PC-3 (cell line): ENCODE results near the gene ARL6IP6. TPM values are rescaled to one million over a fixed set of nuclear protein-coding genes. Genes with fewer than 3 reads are reported as not detected.
"Not testable (repeated sequence)": the region's sequence is repeated elsewhere in the genome, so short reads cannot be mapped to it uniquely, and the experiment has no call there.

Experiments used
- ATAC-seq: fragments of 200-7000 bp; cut with Tn5 transposase; 2 replicates; pipeline ENCODE4 v1.9.1; 2020; ENCODE audit warnings: mild to moderate bottlenecking, moderate library complexity
- BruUV-seq: library from RNA; stranded (reverse); fragments of 400-500 nt; replicated peaks from 2 replicates; lab custom pipeline; 2021; lab: Mats Ljungman, UMichigan
- CTCF ChIA-PET: fragments of 300-600 bp; sonication (Branson Sonifier 250); formaldehyde crosslinking; loops from one replicate; lab custom pipeline; 2022; ENCODE audit warnings: antibody characterized with exemption; lab: Charles Lee
- POLR2A ChIA-PET: fragments of 300-600 bp; sonication (Branson Sonifier 250); formaldehyde crosslinking; loops from one replicate; lab custom pipeline; 2022; ENCODE audit warnings: antibody characterized with exemption; ENCODE audit not compliant: unreplicated experiment; lab: Charles Lee
- DNase-seq: peaks from one replicate; pipeline ENCODE4 v3.0.0-alpha.2; 2015
- H2AFZ ChIP-seq: fragments of 300-600 bp; sonication (generic); 2 replicates; pipeline ENCODE4 v1.6.0; 2016; ENCODE audit warnings: antibody characterized with exemption, low read length
- H3F3A ChIP-seq: fragments of 300-600 bp; sonication (generic); one replicate; pipeline ENCODE4 v1.6.0; 2017; ENCODE audit warnings: antibody characterized with exemption, low read length, control low read depth, mild to moderate bottlenecking; ENCODE audit not compliant: unreplicated experiment
- H3K27ac ChIP-seq: fragments of 300-600 bp; sonication (generic); 2 replicates; pipeline ENCODE4 v1.5.1; 2016; ENCODE audit warnings: mild to moderate bottlenecking, low read length
- H3K27me3 ChIP-seq: fragments of 300-600 bp; sonication (generic); 2 replicates; pipeline ENCODE4 v1.6.1; 2016; ENCODE audit warnings: low read length, mixed read lengths
- H3K36me3 ChIP-seq: fragments of 300-600 bp; sonication (generic); 2 replicates; pipeline ENCODE4 v1.6.1; 2016; ENCODE audit warnings: low read depth, mixed run types, low read length, mixed read lengths
- H3K4me1 ChIP-seq: fragments of 300-600 bp; sonication (generic); 2 replicates; pipeline ENCODE4 v1.5.1; 2016; ENCODE audit warnings: low read length; ENCODE audit not compliant: insufficient read depth
- H3K4me2 ChIP-seq: fragments of 300-600 bp; sonication (generic); 2 replicates; pipeline ENCODE4 v1.6.0; 2016; ENCODE audit warnings: low read length
- H3K4me3 ChIP-seq: fragments of 300-600 bp; sonication (generic); 2 replicates; pipeline ENCODE4 v1.5.1; 2016; ENCODE audit warnings: mild to moderate bottlenecking, low read length, mixed read lengths
- H3K79me2 ChIP-seq: fragments of 300-600 bp; sonication (generic); 2 replicates; pipeline ENCODE4 v1.6.1; 2017; ENCODE audit warnings: low read length, mixed read lengths
- H3K9ac ChIP-seq: fragments of 300-600 bp; sonication (generic); 2 replicates; pipeline ENCODE4 v1.6.0; 2016; ENCODE audit warnings: mild to moderate bottlenecking, low read length
- H3K9me2 ChIP-seq: fragments of 300-600 bp; sonication (generic); replicated peaks from 2 replicates; pipeline ENCODE4 v1.6.1; 2016; ENCODE audit warnings: mixed run types, low read length, mixed read lengths
- H3K9me3 ChIP-seq: fragments of 300-600 bp; sonication (generic); 2 replicates; pipeline ENCODE4 v1.6.1; 2016; ENCODE audit warnings: low read length, mixed read lengths
- H4K20me1 ChIP-seq: fragments of 300-600 bp; sonication (generic); 2 replicates; pipeline ENCODE4 v1.6.1; 2016; ENCODE audit warnings: low read length, mixed read lengths
- EZH2 ChIP-seq: fragments of 300-600 bp; sonication (generic); IDR thresholded peaks from one replicate; pipeline ENCODE4 v1.6.1; 2017; ENCODE audit warnings: antibody characterized with exemption, mild to moderate bottlenecking, low read length; ENCODE audit not compliant: unreplicated experiment
- EZH2phosphoT487 ChIP-seq: fragments of 300-600 bp; sonication (generic); IDR thresholded peaks from 2 replicates; pipeline ENCODE4 v1.6.1; 2018; ENCODE audit warnings: mild to moderate bottlenecking, antibody characterized with exemption, low read length, borderline replicate concordance
- intact Hi-C: fragments of 100-400 bp; cut with micrococcal nuclease; formaldehyde crosslinking; loops from 2 replicates; pipeline ENCODE4 v1.9.0; 2023
- total RNA-seq: library from RNA; depleted of rRNA; stranded (reverse); fragments of >200 nt; gene quantifications from 2 replicates; pipeline ENCODE4 v1.2.3, GENCODE V29; 2014
- TF ChIP-seq, protein P1 (sequence below): fragments of 300-600 bp; sonication (generic); conservative IDR thresholded peaks from 2 replicates; pipeline ENCODE4 v1.5.1; 2017; ENCODE audit warnings: antibody characterized with exemption, low read depth, mild to moderate bottlenecking, low read length

The ARL6IP6 gene
- total RNA-seq, 1 experiment from 2014 or later = 19.0 TPM

- BruUV-seq = no TSS peak
- Histone ChIP-seq H3K9me3 (no peaks in the 10 kb centered on the region), H3K4me2 (no peak overlapping the region), H3K27ac (no peak overlapping the region), H3K79me2 (no peaks in the 10 kb centered on the region), H2AFZ (no peak overlapping the region), H4K20me1 (no peaks in the 10 kb centered on the region), H3K9me2 (no peaks in the 10 kb centered on the region), H3K27me3 (no peaks in the 10 kb centered on the region), H3K4me1 (no peaks in the 10 kb centered on the region), H3K36me3 (peaks cover 7% of the 10 kb centered on the region), H3K9ac (no peak overlapping the region), H3F3A (no peaks in the 10 kb centered on the region), H3K4me3 (no peak overlapping the region)
- TF ChIP-seq, protein P1, sequence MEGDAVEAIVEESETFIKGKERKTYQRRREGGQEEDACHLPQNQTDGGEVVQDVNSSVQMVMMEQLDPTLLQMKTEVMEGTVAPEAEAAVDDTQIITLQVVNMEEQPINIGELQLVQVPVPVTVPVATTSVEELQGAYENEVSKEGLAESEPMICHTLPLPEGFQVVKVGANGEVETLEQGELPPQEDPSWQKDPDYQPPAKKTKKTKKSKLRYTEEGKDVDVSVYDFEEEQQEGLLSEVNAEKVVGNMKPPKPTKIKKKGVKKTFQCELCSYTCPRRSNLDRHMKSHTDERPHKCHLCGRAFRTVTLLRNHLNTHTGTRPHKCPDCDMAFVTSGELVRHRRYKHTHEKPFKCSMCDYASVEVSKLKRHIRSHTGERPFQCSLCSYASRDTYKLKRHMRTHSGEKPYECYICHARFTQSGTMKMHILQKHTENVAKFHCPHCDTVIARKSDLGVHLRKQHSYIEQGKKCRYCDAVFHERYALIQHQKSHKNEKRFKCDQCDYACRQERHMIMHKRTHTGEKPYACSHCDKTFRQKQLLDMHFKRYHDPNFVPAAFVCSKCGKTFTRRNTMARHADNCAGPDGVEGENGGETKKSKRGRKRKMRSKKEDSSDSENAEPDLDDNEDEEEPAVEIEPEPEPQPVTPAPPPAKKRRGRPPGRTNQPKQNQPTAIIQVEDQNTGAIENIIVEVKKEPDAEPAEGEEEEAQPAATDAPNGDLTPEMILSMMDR = peak; percentile 66
- no peak for TF ChIP-seq EZH2
- CTCF ChIA-PET = interaction anchor here (0.6 kb wide), 1 partner anchor 706 kb away, joined by 5 read pairs; no protein-coding TSS in a partner anchor
- intact Hi-C loops = loop anchor here (5.0 kb wide), 1 partner anchor 566 kb away; the partner anchor contains the start of gene STAM2
- POLR2A ChIA-PET = no interaction called here
- peak; percentile 62 for ATAC-seq
- peak; percentile 51 for DNase-seq
Measured at GRCh38 chr2:152743002-152743401, 24.6 kb downstream of the ARL6IP6 start.

GRCh38 chr2:152747751-152748150 is 29.3 kb downstream of the ARL6IP6 start:
- CTCF ChIA-PET, H3F3A ChIP-seq, H3K9me3 ChIP-seq, H3K27me3 ChIP-seq, H3K4me1 ChIP-seq, H3K79me2 ChIP-seq, H3K4me2 ChIP-seq, H3K36me3 ChIP-seq, ATAC-seq, intact Hi-C loops, BruUV-seq, H4K20me1 ChIP-seq, H3K27ac ChIP-seq, H2AFZ ChIP-seq, H3K4me3 ChIP-seq, H3K9me2 ChIP-seq, H3K9ac ChIP-seq, POLR2A ChIA-PET: not testable (repeated sequence)
- DNase-seq = peak; percentile 7

- Histone ChIP-seq H3K36me3 (peaks cover 15% of the 10 kb centered on the region), H3K27ac (no peak overlapping the region), H3K4me2 (no peak overlapping the region), H3K9me3 (no peaks in the 10 kb centered on the region), H3K4me1 (no peaks in the 10 kb centered on the region), H4K20me1 (no peaks in the 10 kb centered on the region), H3F3A (no peaks in the 10 kb centered on the region), H3K9ac (no peak overlapping the region), H2AFZ (no peak overlapping the region), H3K79me2 (no peaks in the 10 kb centered on the region), H3K27me3 (no peaks in the 10 kb centered on the region), H3K4me3 (no peak overlapping the region), H3K9me2 (no peaks in the 10 kb centered on the region)
- ChIA-PET CTCF (no interaction called here), POLR2A (no interaction called here)
- no peak for TF ChIP-seq EZH2
- TF ChIP-seq, protein P1 = peak; percentile 42; the same call in 1 of the 2 replicates
- TF ChIP-seq EZH2phosphoT487 = no peak
- intact Hi-C loops = no loop called here
- no TSS peak for BruUV-seq
- no peak for DNase-seq
- ATAC-seq = no peak
Measured at GRCh38 chr2:152755029-152755428, 36.6 kb downstream of the ARL6IP6 start.
